ENCODE data around the gene ATF6B.
"Not testable (repeated sequence)": the region's sequence is repeated elsewhere in the genome, so short reads cannot be mapped to it uniquely, and the experiment has no call there.

Gene ATF6B

GRCh38 chr6:32153564-32154513 is 25.8 kb upstream of the ATF6B start, which contains the start of gene PPT2:
PPT2 (plus strand) TSS chr6:32154141; CDS start chr6:32154595, 454 bp downstream.
- peak; percentile 49 for DNase-seq

- DNase-seq: no peak
Measured at GRCh38 chr6:32152769-32153563, 24.9 kb upstream of the ATF6B start.

- no peak for DNase-seq
Measured at GRCh38 chr6:32151863-32152768, 24.1 kb upstream of the ATF6B start, which contains the start of gene PRRT1. PRRT1 (minus strand) TSS chr6:32151939; CDS start chr6:32151827, 112 bp downstream.

GRCh38 chr6:32151181-32151862 is 23.3 kb upstream of the ATF6B start:
- no peak for DNase-seq

- DNase-seq: no peak
Measured at GRCh38 chr6:32149932-32150870, 22.2 kb upstream of the ATF6B start.

GRCh38 chr6:32149092-32149755 is 21.2 kb upstream of the ATF6B start:
- DNase-seq: no peak

- no peak for DNase-seq
Measured at GRCh38 chr6:32148289-32149091, 20.4 kb upstream of the ATF6B start.

GRCh38 chr6:32147401-32148132 is 19.5 kb upstream of the ATF6B start:
- no peak for DNase-seq

- DNase-seq: no peak
Measured at GRCh38 chr6:32146687-32147086, 18.6 kb upstream of the ATF6B start.

- no peak for DNase-seq
Measured at GRCh38 chr6:32146287-32146686, 18.2 kb upstream of the ATF6B start.

GRCh38 chr6:32144238-32144637 is 16.2 kb upstream of the ATF6B start:
- DNase-seq: not testable (repeated sequence)

- DNase-seq: no peak
Measured at GRCh38 chr6:32140420-32141046, 12.5 kb upstream of the ATF6B start.

- no peak for DNase-seq
Measured at GRCh38 chr6:32139590-32139989, 11.5 kb upstream of the ATF6B start.

- DNase-seq: no peak
Measured at GRCh38 chr6:32137454-32137853, 9.4 kb upstream of the ATF6B start.

- no peak for DNase-seq
Measured at GRCh38 chr6:32133786-32134185, 5.7 kb upstream of the ATF6B start.

GRCh38 chr6:32132110-32132509 is 4.1 kb upstream of the ATF6B start:
- no peak for DNase-seq

GRCh38 chr6:32131439-32131948 is 3.4 kb upstream of the ATF6B start:
- DNase-seq: no peak

Measured in GOT3 (cell line).